Small intestine (tissue), 7 donors: Measurements from ENCODE around the gene SHROOM1. TPM values are rescaled to one million over a fixed set of nuclear protein-coding genes. Genes with fewer than 3 reads are reported as not detected.

Experiments
- DNase-seq, 2 donors: peaks; one replicate each; pipeline versions ENCODE4 v3.0.0 to v3.0.0-alpha.2; 2013
- FAIRE-seq: peaks from 2 replicates; lab custom pipeline; 2012; peaks lifted over from hg19 to GRCh38; lab: Jason Lieb, UNC
- H3K27ac ChIP-seq, 3 donors: one replicate each; pipeline ENCODE4 v1.5.1; 2013; ENCODE audit warnings: low read length in 2 of 3, mild to moderate bottlenecking in 2 of 3, control low read depth in 1 of 3, inconsistent platforms in 1 of 3, low read depth in 1 of 3, moderate library complexity in 1 of 3
- H3K27me3 ChIP-seq, 3 donors: one replicate each; pipeline ENCODE4 v1.6.1; 2013; ENCODE audit warnings: low read length in 3 of 3, inconsistent platforms in 1 of 3; ENCODE audit not compliant: control insufficient read depth in 3 of 3, insufficient read depth in 3 of 3
- H3K36me3 ChIP-seq, 3 donors: one replicate each; pipeline ENCODE4 v1.6.1; 2013; ENCODE audit warnings: low read length in 3 of 3, inconsistent platforms in 1 of 3, low read depth in 1 of 3, mild to moderate bottlenecking in 1 of 3, moderate library complexity in 1 of 3; ENCODE audit not compliant: control insufficient read depth in 3 of 3, insufficient read depth in 2 of 3
- H3K4me1 ChIP-seq, 3 donors: one replicate each; pipeline ENCODE4 v1.6.1; 2013; ENCODE audit warnings: low read length in 2 of 3, inconsistent platforms in 1 of 3, low read depth in 1 of 3, mild to moderate bottlenecking in 1 of 3, moderate library complexity in 1 of 3; ENCODE audit not compliant: control insufficient read depth in 3 of 3, insufficient read depth in 2 of 3
- H3K4me3 ChIP-seq, 3 donors: one replicate each; pipeline ENCODE4 v1.5.1; 2013; ENCODE audit warnings: low read length in 3 of 3, control low read depth in 1 of 3, inconsistent platforms in 1 of 3, low read depth in 1 of 3, mild to moderate bottlenecking in 1 of 3, moderate library complexity in 1 of 3
- H3K9me3 ChIP-seq, 2 donors: one replicate each; pipeline ENCODE4 v1.6.1; 2013; ENCODE audit warnings: low read depth in 1 of 2, low read length in 1 of 2; ENCODE audit not compliant: control insufficient read depth in 2 of 2, insufficient read depth in 1 of 2
- WGBS, 3 donors: extraction: QIAGEN DNeasy Blood & Tissue Kit; methylation state at CpG; one replicate each; pipeline ENCODE4 v1.1.7; 2013; 5-methylcytosine and 5-hydroxymethylcytosine counted together
- polyA plus RNA-seq, 4 donors: library from polyadenylated mRNA; stranded (reverse) in 3 of 4; unstranded in 1 of 4; fragments of 200-250 nt in 3 of 4; fragments of 120-200 nt in 1 of 4; gene quantifications; one replicate each; pipeline versions ENCODE4 v1.2.1 to v1.2.3, GENCODE V29; 2013
- donor health status: healthy with polysubstance abuse.
- donor health status: control.
- donor health status: control.
- donor health status: Bipolar disorder and iron deficiency.
- donor health status: healthy.

The SHROOM1 gene
- polyA plus RNA-seq, 4 donors: 9.2 to 72.2 (median 15.0) TPM

DNA sequence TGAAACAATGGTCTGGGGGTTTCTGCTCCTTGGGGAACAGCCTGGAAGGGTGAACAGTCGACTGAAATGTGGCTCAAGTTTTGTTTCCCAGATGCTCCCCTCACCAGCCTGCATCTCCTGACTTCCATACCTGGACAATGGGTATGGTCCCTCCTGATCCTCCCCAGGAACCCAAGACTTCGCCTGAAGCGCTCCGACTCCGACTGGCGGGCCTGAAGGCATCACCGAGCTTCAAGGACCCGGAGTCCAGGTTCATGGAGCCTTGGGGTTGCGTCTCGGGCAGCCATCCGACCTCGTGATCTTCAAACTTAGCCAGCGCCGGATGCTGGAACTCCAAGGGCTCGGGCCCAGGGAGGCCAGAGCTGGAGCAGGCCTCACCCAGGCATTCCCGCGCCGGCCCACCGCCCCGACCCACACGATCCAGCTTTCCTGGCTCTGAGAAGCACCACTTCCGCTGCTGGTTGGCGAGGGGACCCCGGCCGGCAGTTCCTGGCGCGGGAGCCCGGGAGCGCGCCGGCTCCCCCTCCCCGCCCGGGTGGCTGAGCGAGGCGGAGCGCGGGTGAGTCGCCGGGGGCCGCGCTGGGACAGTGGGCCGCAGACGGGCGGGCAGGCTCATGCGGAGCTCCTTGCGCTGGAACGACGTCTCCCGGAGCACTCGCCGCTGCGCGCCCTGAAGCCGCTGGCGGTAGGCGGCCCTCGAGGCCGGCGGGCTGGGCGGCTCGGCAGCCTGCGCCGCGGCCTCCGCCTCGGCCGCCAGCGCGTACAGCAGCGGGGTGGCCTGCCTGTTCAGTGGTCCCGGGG lies 5.2 kb downstream of the SHROOM1 start:
- FAIRE-seq (no peak), DNase-seq (no peak)
- Histone ChIP-seq H3K36me3 (peaks cover 0 to 39% (median 0%) of the 10 kb centered on the region in 3 donors), H3K4me3 (peak overlapping the region in 1 of 3 donors; percentile 26), H3K9me3 (no peaks in the 10 kb centered on the region), H3K4me1 (peaks cover 0 to 23% (median 0%) of the 10 kb centered on the region in 3 donors), H3K27me3 (no peaks in the 10 kb centered on the region), H3K27ac (no peak overlapping the region)
- WGBS, 3 donors: 61 to 87% (median 64%) methylated on average over 61 to 71 of the region's 71 CpGs

DNA sequence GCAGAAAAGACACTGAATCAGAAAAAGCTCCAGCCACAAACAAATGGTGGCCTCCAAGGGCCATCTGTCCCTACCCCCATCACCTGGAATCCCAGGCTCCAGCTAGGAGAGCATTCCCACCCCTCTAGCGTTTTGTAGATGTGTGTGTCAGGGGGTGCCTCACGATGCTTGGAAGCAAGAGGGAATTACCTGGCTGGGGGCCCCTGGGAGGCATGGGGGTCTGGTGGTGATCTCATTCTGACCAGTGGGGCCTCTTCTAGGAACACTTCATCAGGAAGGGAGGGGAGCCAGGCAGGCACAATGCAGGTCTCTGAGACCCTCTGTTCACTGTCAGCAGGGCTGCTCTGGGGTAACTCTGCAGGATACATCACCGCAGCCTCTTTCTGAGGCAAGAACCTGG lies 6.0 kb downstream of the SHROOM1 start:
- DNase-seq: no peak
- Histone ChIP-seq H3K27me3 (no peaks in the 10 kb centered on the region), H3K27ac (no peak overlapping the region), H3K36me3 (peaks cover 0 to 39% (median 0%) of the 10 kb centered on the region in 3 donors), H3K4me3 (no peak overlapping the region), H3K9me3 (no peaks in the 10 kb centered on the region), H3K4me1 (peaks cover 0 to 31% (median 0%) of the 10 kb centered on the region in 3 donors)
- WGBS, 3 donors: 90 to 94% (median 93%) methylated on average over 3 of the region's 3 CpGs
- FAIRE-seq: no peak

GRCh38 chr5:132823481-132824050 lies 6.9 kb downstream of the SHROOM1 start:
- DNase-seq: no peak
- no peak for FAIRE-seq
- no peak overlapping the region for H3K4me3 ChIP-seq
- H3K27me3 ChIP-seq: no peaks in the 10 kb centered on the region
- no peak overlapping the region for H3K27ac ChIP-seq
- WGBS, 3 donors: 85 to 94% (median 88%) methylated on average over 5 to 7 of the region's 7 CpGs
- H3K4me1 ChIP-seq: peaks cover 0 to 29% (median 0%) of the 10 kb centered on the region in 3 donors
- peaks cover 0 to 32% (median 0%) of the 10 kb centered on the region in 3 donors for H3K36me3 ChIP-seq
- H3K9me3 ChIP-seq: no peaks in the 10 kb centered on the region

DNA sequence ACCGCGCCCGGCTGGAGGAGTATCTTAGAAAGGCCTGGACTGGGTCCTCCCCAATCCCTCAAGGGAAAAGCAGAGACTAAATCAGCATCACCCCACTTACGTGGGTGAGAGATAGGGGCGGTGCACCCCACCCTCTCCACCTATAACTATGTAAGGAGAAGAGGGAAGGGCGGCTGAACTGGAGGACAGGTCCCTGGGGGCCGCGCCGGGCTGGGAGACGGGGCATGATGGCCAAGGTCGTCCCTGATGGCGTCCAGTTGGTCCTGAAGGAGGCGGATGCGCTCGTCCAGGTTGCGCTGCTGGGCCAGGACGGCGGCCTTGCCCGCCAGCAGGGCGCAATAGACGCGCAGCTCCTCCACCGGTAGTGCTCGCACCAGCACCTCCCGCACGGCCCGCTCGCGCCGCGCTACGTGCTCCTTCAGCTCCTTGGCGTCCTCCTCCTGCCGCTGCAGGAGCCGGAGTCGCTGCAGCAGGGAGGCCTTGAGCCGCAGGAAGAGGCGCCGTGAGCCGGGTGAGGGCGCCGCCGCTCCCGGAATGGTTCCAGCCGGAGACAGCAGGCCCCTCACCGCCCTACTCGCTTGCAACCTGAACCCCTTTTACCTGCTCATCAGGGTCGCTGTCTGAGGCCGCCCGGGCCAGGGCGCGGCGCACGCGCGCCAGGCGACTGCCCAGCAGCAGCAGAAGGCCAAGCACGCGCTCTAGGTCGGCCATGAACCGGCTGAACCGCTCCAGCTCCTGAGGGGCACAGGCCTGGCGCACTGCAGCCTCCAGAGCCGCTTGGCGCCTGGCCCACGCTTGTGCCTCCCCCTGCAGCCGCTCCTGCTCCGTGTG lies 7.6 kb downstream of the SHROOM1 start:
- WGBS, 3 donors: 53 to 75% (median 54%) methylated on average over 54 to 68 of the region's 68 CpGs
- H3K27ac ChIP-seq: no peak overlapping the region
- no peaks in the 10 kb centered on the region for H3K9me3 ChIP-seq
- H3K36me3 ChIP-seq: peaks cover 0 to 32% (median 0%) of the 10 kb centered on the region in 3 donors
- H3K4me3 ChIP-seq: peak overlapping the region in 1 of 3 donors; percentile 7
- FAIRE-seq (no peak), DNase-seq (peak in 1 of 2 donors; percentile 77)
- H3K4me1 ChIP-seq: peaks cover 0 to 35% (median 0%) of the 10 kb centered on the region in 3 donors
- H3K27me3 ChIP-seq: no peaks in the 10 kb centered on the region

DNA sequence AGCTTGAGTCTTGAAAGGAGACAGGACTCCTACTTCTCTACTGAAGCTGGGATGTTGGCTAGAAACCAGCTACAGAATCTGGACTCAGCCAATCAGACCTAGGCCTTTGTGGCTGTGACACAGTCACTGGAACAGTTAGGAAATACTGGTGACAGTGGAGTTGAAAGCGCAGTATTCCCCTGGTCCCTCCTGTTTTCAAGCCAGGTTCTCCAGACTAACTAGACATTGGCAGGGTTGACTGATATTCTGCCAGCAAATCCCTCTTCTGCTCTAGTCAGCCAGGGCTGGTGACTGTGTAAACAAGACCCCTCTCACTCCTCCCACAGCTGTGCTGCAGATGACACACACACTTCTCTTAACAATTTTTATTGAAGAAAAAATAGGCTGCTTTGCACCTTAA lies 8.7 kb downstream of the SHROOM1 start:
- no peak for DNase-seq
- no peak overlapping the region for H3K4me3 ChIP-seq
- peaks cover 0 to 28% (median 0%) of the 10 kb centered on the region in 3 donors for H3K36me3 ChIP-seq
- H3K27me3 ChIP-seq: no peaks in the 10 kb centered on the region
- FAIRE-seq: no peak
- H3K9me3 ChIP-seq: no peaks in the 10 kb centered on the region
- WGBS, 3 donors: 85 to 100% (median 92%) methylated on average over 1 of the region's 1 CpG
- H3K27ac ChIP-seq: no peak overlapping the region
- H3K4me1 ChIP-seq: peaks cover 0 to 44% (median 0%) of the 10 kb centered on the region in 3 donors

GRCh38 chr5:132821350-132821749 lies 9.1 kb downstream of the SHROOM1 start:
- H3K27ac ChIP-seq: no peak overlapping the region
- DNase-seq (no peak), FAIRE-seq (no peak)
- peaks cover 0 to 25% (median 0%) of the 10 kb centered on the region in 3 donors for H3K36me3 ChIP-seq
- H3K4me3 ChIP-seq: no peak overlapping the region
- 85 to 94% (median 88%) methylated on average over 3 of the region's 3 CpGs for WGBS, 3 donors
- H3K27me3 ChIP-seq: no peaks in the 10 kb centered on the region
- peaks cover 0 to 44% (median 0%) of the 10 kb centered on the region in 3 donors for H3K4me1 ChIP-seq
- no peaks in the 10 kb centered on the region for H3K9me3 ChIP-seq

DNA sequence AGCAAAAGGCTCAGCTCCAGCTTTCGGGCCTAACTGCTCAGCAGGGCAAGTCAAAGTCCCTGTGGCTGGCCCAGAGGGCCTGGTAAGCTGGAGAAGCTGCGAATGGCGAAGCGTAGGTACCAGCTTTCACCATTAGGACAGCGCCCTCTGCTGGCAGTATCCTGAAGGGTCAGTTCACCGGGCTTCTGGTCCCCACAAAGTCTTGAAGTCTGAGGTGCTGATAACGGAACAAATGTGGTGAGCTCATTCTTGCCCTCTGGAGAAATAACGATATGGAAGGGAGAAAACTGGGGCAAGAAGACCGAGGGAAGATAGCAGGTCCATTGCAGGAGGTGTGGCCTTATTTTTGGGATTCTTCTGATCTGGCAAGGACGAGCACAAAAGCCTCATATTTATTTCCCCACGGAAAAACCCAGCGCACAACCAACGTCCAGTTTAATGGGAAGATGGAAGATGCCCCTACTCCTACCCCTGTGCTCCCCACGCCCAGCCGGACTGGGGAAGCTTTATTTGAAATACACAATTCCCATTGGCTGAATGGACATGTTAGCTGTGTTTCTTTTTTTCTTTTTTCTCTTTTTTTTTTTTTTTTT lies 10.2 kb downstream of the SHROOM1 start:
- Histone ChIP-seq H3K27ac (peak overlapping the region; percentile 60 to 83 (median 79)), H3K4me1 (peaks cover 0 to 40% (median 0%) of the 10 kb centered on the region in 3 donors), H3K9me3 (no peaks in the 10 kb centered on the region), H3K4me3 (peak overlapping the region in 1 of 3 donors; percentile 39), H3K27me3 (peaks cover 0 to under 1% (median 0%) of the 10 kb centered on the region in 3 donors), H3K36me3 (peaks cover 0 to 21% (median 0%) of the 10 kb centered on the region in 3 donors)
- FAIRE-seq: no peak
- peak; percentile 96 to 97 for DNase-seq
- WGBS, 3 donors: 19 to 27% (median 19%) methylated on average over 15 of the region's 15 CpGs
